HL-60/S4 treated with phorbol 12-myristate 13-acetate at 8.2 ng/mL for 4 days and 3 days (cell line): Measurements from ENCODE around the gene PRIM2.
"Not testable (repeated sequence)": the region's sequence is repeated elsewhere in the genome, so short reads cannot be mapped to it uniquely, and the experiment has no call there.

Experiments
- in situ Hi-C: fragments of 300-500 bp; cut with MboI; formaldehyde crosslinking; loops from 2 replicates; pipeline ENCODE4 v1.15.0; 2022; ENCODE audit warnings: low sequenced_read_pairs

PRIM2 gene

DNA sequence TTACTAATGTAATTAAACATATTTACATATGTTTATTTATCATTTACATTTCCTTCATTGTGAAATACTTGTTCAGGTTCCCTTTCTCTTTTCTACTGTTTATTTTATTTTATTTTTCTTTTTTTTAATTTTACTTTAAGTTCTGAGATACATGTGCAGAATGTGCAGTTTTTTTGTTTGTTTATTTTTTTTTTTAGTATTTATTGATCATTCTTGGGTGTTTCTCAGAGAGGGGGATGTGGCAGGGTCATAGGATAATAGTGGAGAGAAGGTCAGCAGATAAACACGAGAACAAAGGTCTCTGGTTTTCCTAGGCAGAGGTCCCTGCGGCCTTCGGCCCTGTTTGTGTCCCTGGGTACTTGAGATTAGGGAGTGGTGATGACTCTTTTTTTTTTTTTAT lies 8.7 kb upstream of the PRIM2 start:
- in situ Hi-C loops, result not testable (repeated sequence)

GRCh38 chr6:57310095-57310816 lies 7.2 kb upstream of the PRIM2 start:
- in situ Hi-C loops, result loop anchor here (10.0 kb wide), 1 partner anchor 405 kb away; no protein-coding TSS in a partner anchor

GRCh38 chr6:57310817-57311157 lies 6.6 kb upstream of the PRIM2 start:
- in situ Hi-C loops, result loop anchor here (10.0 kb wide), 1 partner anchor 406 kb away; no protein-coding TSS in a partner anchor

DNA sequence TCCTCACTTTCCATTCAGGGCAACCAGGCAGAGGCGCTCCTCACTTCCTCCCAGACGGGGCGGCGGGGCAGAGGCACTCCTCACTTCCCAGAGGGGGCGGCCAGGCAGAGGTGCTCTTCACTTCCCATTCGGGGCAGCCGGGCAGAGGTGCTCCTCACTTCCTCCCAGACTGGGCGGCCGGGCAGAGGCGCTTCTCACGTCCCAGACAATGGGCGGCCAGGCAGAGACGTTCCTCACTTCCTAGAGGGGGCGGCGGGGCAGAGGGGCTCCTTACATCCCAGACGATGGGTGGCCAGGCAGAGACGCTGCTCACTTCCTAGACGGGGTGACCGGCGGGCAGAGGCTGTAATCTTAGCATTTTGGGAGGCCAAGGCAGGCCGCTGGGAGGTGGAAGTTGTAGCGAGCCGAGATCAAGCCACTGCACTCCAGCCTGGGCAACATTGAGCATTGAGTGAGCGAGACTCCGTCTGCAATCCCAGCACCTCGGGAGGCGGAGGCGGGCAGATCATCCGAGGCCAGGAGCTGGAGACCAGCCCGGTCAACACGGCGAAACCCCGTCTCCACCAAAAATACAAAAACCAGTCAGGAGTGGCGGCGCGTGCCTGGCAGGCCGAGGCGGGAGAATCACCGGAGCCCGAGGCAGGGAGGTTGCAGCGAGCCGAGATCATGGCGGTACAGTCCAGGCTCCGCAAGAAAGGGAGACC lies 6.0 kb upstream of the PRIM2 start:
- in situ Hi-C loops, result loop anchor here (10.0 kb wide), 1 partner anchor 407 kb away; no protein-coding TSS in a partner anchor

DNA sequence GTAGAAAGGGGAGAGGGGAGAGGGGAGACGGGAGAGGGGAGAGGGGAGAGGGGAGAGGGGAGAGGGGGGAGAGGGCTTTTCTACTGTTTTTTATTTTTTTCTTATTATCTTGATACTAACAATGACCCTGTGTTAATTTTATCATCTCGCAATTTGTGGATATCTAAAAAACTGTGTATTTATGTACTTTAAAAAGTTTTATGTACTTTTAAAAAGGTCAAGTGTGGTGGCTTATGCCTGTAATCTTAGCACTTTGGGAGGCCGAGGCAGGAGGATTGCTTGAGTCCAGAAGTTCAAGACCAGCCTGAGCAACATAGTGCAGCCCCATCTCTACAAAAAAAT lies 5.5 kb upstream of the PRIM2 start:
- in situ Hi-C loops, result loop anchor here (10.0 kb wide), 1 partner anchor 407 kb away; no protein-coding TSS in a partner anchor

GRCh38 chr6:57313009-57313408 lies 4.4 kb upstream of the PRIM2 start:
- in situ Hi-C loops, result loop anchor here (10.0 kb wide), 1 partner anchor 408 kb away; no protein-coding TSS in a partner anchor

DNA sequence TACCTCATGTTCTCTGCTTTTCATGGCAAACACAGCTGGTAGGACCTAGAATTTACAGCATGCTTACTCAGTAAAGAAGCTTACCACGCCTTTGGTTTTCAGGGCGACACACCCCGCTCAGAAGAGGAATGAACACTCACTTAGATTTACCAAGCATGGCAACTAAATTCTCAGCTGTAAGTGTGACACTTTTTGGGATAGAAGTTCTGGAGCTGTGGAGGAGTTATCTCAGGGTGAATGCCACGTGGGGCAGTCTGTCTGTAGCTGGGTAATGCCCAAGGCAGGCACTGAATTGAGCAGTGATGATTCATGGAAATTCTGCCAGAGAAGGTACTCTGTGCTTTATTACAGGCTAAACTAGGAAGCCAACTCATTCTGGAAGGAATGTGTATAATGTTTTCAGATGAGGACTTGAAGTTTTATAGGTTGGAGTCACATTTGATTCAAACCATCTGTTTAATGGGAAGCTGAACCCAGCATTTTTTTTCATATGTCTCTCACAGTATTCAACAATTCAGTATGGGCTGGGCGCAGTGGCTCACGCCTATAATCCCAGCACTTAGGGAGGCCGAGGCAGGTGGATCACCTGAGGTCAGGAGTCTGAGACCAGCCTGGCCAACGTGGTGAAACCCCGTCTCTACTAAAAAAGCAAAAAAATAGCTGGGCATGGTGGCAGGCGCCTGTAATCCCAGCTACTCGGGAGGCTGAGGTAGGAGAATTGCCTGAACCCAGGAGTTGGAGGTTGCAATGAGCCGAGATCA lies 3.5 kb upstream of the PRIM2 start:
- in situ Hi-C loops, result loop anchor here (10.0 kb wide), 1 partner anchor 409 kb away; no protein-coding TSS in a partner anchor

GRCh38 chr6:57315111-57315510 lies 2.3 kb upstream of the PRIM2 start:
- in situ Hi-C loops, result loop anchor here (10.0 kb wide), 1 partner anchor 410 kb away; no protein-coding TSS in a partner anchor

- in situ Hi-C loops, result loop anchor here (10.0 kb wide), 1 partner anchor 411 kb away; no protein-coding TSS in a partner anchor
Observed at GRCh38 chr6:57315851-57316250, 1.6 kb upstream of the PRIM2 start.

- in situ Hi-C loops, result loop anchor here (10.0 kb wide), 1 partner anchor 412 kb away; no protein-coding TSS in a partner anchor
Observed at GRCh38 chr6:57316581-57317059, 810 bp upstream of the PRIM2 start.

GRCh38 chr6:57324538-57324937 lies 7.1 kb downstream of the PRIM2 start:
- in situ Hi-C loops, result no loop called here

GRCh38 chr6:57327311-57327710 lies 9.9 kb downstream of the PRIM2 start:
- in situ Hi-C loops, result no loop called here

- in situ Hi-C loops, result no loop called here
Observed at GRCh38 chr6:57328074-57328473, 10.6 kb downstream of the PRIM2 start.

GRCh38 chr6:57329933-57330332 lies 12.5 kb downstream of the PRIM2 start:
- in situ Hi-C loops, result no loop called here

GRCh38 chr6:57342148-57342669 lies 24.8 kb downstream of the PRIM2 start:
- in situ Hi-C loops, result no loop called here

DNA sequence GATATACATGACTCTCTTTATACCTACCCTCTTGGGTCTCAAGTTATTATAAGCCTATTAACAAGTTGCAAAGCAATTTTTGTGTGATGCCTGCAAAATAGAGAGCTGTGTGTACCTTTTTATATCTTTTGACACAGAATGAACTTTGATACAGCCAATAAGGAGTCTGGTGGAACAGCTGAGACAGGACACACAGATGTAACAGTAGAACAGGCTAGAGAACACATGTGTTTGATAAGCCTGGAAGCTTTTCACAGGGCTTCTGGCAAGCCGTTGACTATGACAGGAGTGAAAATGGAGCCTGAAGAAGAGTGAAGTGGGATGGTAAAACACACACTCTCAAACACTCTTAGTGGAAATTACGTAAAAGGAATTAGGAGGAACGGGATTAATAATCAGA lies 25.9 kb downstream of the PRIM2 start:
- in situ Hi-C loops, result not testable (repeated sequence)

DNA sequence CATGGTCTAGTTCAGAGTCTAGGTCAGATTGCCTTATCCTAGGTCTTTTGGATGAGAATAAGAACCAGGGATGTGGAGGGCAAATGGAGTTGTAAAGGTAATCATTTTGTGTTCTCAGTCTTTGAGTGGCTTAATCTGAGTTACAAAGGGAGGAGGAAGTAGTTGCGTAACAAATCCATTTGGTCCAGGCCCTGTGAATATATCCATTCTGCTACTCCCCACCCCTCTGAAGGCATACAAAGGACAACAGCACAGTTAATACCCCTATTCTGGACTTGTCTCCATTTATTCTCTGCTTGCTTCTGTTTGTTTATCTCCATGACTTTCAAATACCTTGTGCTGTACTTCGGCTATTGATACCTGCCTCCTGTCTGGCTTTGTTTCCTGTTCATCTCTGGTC lies 29.3 kb downstream of the PRIM2 start:
- in situ Hi-C loops, result not testable (repeated sequence)

GRCh38 chr6:57347597-57347996 lies 30.2 kb downstream of the PRIM2 start:
- in situ Hi-C loops, result not testable (repeated sequence)

GRCh38 chr6:57350443-57350842 lies 33.0 kb downstream of the PRIM2 start:
- in situ Hi-C loops, result not testable (repeated sequence)

GRCh38 chr6:57352596-57352995 lies 35.2 kb downstream of the PRIM2 start:
- in situ Hi-C loops, result not testable (repeated sequence)

DNA sequence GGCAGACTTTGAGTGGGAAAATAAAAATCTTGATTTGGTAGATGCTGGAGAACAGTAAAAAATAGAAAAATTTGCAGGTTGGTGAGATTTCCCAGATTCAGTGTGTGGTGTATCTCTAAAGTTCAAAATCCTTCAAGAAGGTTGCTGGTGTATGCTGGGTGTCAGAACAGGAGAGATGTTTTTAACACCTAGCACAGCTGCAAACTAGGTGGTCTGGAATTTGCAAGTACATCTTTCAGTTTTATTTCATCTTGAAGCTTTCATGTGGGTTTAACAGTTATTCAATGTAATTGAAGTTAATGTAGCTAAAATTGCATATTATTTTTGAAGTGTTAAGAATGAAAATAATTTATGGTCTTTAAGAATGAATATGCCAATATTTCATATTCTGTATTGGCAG lies 40.9 kb downstream of the PRIM2 start:
- in situ Hi-C loops, result not testable (repeated sequence)
